Measurements from ENCODE around the gene MAP3K4.

MAP3K4 gene

GRCh38 chr6:161140554-161140875 lies 148.9 kb downstream of the MAP3K4 start:
- Histone ChIP-seq H3K27ac (no peak overlapping the region), H3K9ac (ENCODE audit: insufficient read length) (no peak overlapping the region), H3K4me3 (no peak overlapping the region), H3K9me3 (ENCODE audit: low read depth, low read length) (no peaks in the 10 kb centered on the region), H3K36me3 (ENCODE audit: insufficient read depth, low read length) (no peaks in the 10 kb centered on the region; the same call in 1 of the 2 replicates)
- TF ChIP-seq POLR2AphosphoS5 (IDR thresholded peaks at IDR 0.05; ENCODE audit: borderline replicate concordance, low read depth, low read length) (no peak), EZH2 (IDR thresholded peaks at IDR 0.05) (no peak), FOXP2 (optimal IDR thresholded peaks at IDR 0.05; ENCODE audit: control extremely low read depth, extremely low read length, insufficient read depth) (no peak)
- no peak for DNase-seq (ENCODE audit: low read depth, low spot score)

- Histone ChIP-seq H3K36me3 (ENCODE audit: insufficient read depth, low read length) (no peaks in the 10 kb centered on the region; the same call in 1 of the 2 replicates), H3K9me3 (ENCODE audit: low read depth, low read length) (no peaks in the 10 kb centered on the region), H3K27ac (no peak overlapping the region), H3K4me3 (no peak overlapping the region), H3K9ac (ENCODE audit: insufficient read length) (no peak overlapping the region)
- TF ChIP-seq EZH2 (IDR thresholded peaks at IDR 0.05) (no peak), FOXP2 (optimal IDR thresholded peaks at IDR 0.05; ENCODE audit: control extremely low read depth, extremely low read length, insufficient read depth) (no peak), POLR2AphosphoS5 (IDR thresholded peaks at IDR 0.05; ENCODE audit: borderline replicate concordance, low read depth, low read length) (no peak)
- no peak for DNase-seq (ENCODE audit: low read depth, low spot score)
Measured at GRCh38 chr6:161141173-161141572, 149.6 kb downstream of the MAP3K4 start.

DNA sequence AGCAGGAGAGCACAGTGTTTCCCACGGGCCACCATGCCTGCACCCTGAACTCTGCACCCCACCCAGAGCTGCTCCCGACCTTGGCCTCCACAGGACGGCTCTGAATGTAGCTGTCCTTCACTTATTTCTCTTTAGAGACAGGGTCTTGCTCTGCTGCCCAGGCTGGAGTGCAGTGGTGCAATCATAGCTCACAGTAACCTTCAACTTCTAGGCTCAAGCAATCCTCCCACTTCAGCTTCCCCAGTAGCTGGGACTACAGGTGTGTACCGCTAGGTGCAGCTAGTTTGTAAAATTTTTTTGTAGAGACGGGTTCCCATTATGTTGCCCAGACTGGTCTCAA lies 151.4 kb downstream of the MAP3K4 start:
- H3K9ac ChIP-seq (ENCODE audit: insufficient read length) = no peak overlapping the region
- DNase-seq (ENCODE audit: low read depth, low spot score) = no peak
- H3K36me3 ChIP-seq (ENCODE audit: insufficient read depth, low read length) = no peaks in the 10 kb centered on the region
- no peak overlapping the region for H3K27ac ChIP-seq
- no peak overlapping the region for H3K4me3 ChIP-seq
- no peak for TF ChIP-seq POLR2AphosphoS5 (IDR thresholded peaks at IDR 0.05; ENCODE audit: borderline replicate concordance, low read depth, low read length)
- TF ChIP-seq FOXP2 (optimal IDR thresholded peaks at IDR 0.05; ENCODE audit: control extremely low read depth, extremely low read length, insufficient read depth) = no peak
- TF ChIP-seq EZH2 (IDR thresholded peaks at IDR 0.05) = no peak
- H3K9me3 ChIP-seq (ENCODE audit: low read depth, low read length) = no peaks in the 10 kb centered on the region

GRCh38 chr6:161143663-161144430 lies 152.3 kb downstream of the MAP3K4 start:
- no peak for DNase-seq (ENCODE audit: low read depth, low spot score)
- Histone ChIP-seq H3K36me3 (ENCODE audit: insufficient read depth, low read length) (no peaks in the 10 kb centered on the region), H3K9ac (ENCODE audit: insufficient read length) (no peak overlapping the region), H3K9me3 (ENCODE audit: low read depth, low read length) (no peaks in the 10 kb centered on the region), H3K4me3 (no peak overlapping the region), H3K27ac (no peak overlapping the region)
- TF ChIP-seq POLR2AphosphoS5 (IDR thresholded peaks at IDR 0.05; ENCODE audit: borderline replicate concordance, low read depth, low read length) (no peak), EZH2 (IDR thresholded peaks at IDR 0.05) (no peak), FOXP2 (optimal IDR thresholded peaks at IDR 0.05; ENCODE audit: control extremely low read depth, extremely low read length, insufficient read depth) (no peak)

GRCh38 chr6:161150136-161150535 lies 158.6 kb downstream of the MAP3K4 start:
- TF ChIP-seq EZH2 (IDR thresholded peaks at IDR 0.05) (no peak), POLR2AphosphoS5 (IDR thresholded peaks at IDR 0.05; ENCODE audit: borderline replicate concordance, low read depth, low read length) (no peak), FOXP2 (optimal IDR thresholded peaks at IDR 0.05; ENCODE audit: control extremely low read depth, extremely low read length, insufficient read depth) (no peak)
- Histone ChIP-seq H3K36me3 (ENCODE audit: insufficient read depth, low read length) (no peaks in the 10 kb centered on the region), H3K9ac (ENCODE audit: insufficient read length) (no peak overlapping the region), H3K27ac (no peak overlapping the region), H3K4me3 (no peak overlapping the region), H3K9me3 (ENCODE audit: low read depth, low read length) (no peaks in the 10 kb centered on the region)
- DNase-seq (ENCODE audit: low read depth, low spot score) = no peak

GRCh38 chr6:161150566-161150965 lies 159.0 kb downstream of the MAP3K4 start:
- Histone ChIP-seq H3K4me3 (no peak overlapping the region), H3K36me3 (ENCODE audit: insufficient read depth, low read length) (no peaks in the 10 kb centered on the region), H3K27ac (no peak overlapping the region), H3K9ac (ENCODE audit: insufficient read length) (no peak overlapping the region), H3K9me3 (ENCODE audit: low read depth, low read length) (no peaks in the 10 kb centered on the region)
- TF ChIP-seq EZH2 (IDR thresholded peaks at IDR 0.05) (no peak), POLR2AphosphoS5 (IDR thresholded peaks at IDR 0.05; ENCODE audit: borderline replicate concordance, low read depth, low read length) (no peak), FOXP2 (optimal IDR thresholded peaks at IDR 0.05; ENCODE audit: control extremely low read depth, extremely low read length, insufficient read depth) (no peak)
- DNase-seq (ENCODE audit: low read depth, low spot score) = no peak

DNA sequence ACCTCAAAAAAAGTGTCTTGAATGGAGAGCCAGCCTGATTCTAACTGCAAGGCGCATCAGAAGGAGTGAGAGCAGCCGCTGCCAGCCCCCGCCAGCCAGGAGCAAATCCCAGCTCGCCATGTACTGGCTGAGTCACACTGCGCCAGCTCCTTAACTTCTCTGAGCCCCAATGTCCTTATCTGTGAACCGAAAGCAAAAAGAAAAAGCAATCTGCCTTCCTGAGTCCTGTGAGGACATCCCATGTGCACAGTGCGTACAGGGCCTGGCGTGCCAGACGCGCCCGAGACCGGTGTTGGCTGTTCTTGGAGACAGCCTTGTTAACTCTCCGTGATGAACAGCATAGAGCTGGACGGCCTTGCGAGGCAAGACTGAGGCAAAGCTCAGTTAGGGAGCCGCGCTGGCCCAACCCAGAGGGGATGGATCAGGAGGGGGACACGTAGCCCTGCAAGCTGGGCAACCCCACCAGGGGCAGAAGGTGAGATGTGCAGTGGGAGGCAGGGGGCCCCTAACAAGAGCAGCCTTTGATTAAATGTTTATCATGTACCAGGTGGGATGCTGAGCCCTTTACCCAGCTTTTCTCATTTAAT lies 159.6 kb downstream of the MAP3K4 start:
- no peak for TF ChIP-seq FOXP2 (optimal IDR thresholded peaks at IDR 0.05; ENCODE audit: control extremely low read depth, extremely low read length, insufficient read depth)
- no peak for TF ChIP-seq EZH2 (IDR thresholded peaks at IDR 0.05)
- no peak for TF ChIP-seq POLR2AphosphoS5 (IDR thresholded peaks at IDR 0.05; ENCODE audit: borderline replicate concordance, low read depth, low read length)
- H3K4me3 ChIP-seq = no peak overlapping the region
- H3K27ac ChIP-seq = no peak overlapping the region
- no peaks in the 10 kb centered on the region for H3K36me3 ChIP-seq (ENCODE audit: insufficient read depth, low read length)
- no peaks in the 10 kb centered on the region for H3K9me3 ChIP-seq (ENCODE audit: low read depth, low read length)
- H3K9ac ChIP-seq (ENCODE audit: insufficient read length) = no peak overlapping the region
- DNase-seq (ENCODE audit: low read depth, low spot score) = no peak

GRCh38 chr6:161151660-161152526 lies 160.3 kb downstream of the MAP3K4 start:
- Histone ChIP-seq H3K36me3 (ENCODE audit: insufficient read depth, low read length) (no peaks in the 10 kb centered on the region), H3K9me3 (ENCODE audit: low read depth, low read length) (no peaks in the 10 kb centered on the region)
- no peak for DNase-seq (ENCODE audit: low read depth, low spot score)

More at GRCh38 chr6:161151660-161152526, 160.3 kb downstream of the MAP3K4 start:
- TF ChIP-seq EZH2 (IDR thresholded peaks at IDR 0.05) (no peak), POLR2AphosphoS5 (IDR thresholded peaks at IDR 0.05; ENCODE audit: borderline replicate concordance, low read depth, low read length) (no peak), FOXP2 (optimal IDR thresholded peaks at IDR 0.05; ENCODE audit: control extremely low read depth, extremely low read length, insufficient read depth) (no peak)
- no peak overlapping the region for H3K27ac ChIP-seq
- H3K4me3 ChIP-seq = no peak overlapping the region
- H3K9ac ChIP-seq (ENCODE audit: insufficient read length) = no peak overlapping the region
